Neural cell (in vitro differentiated cells): ENCODE data around the gene GNG3. TPM values are rescaled to one million over a fixed set of nuclear protein-coding genes. Genes with fewer than 3 reads are reported as not detected.

ENCODE experiments used
- H2AFZ ChIP-seq: fragments of 200-600, 300-800 bp; sonication (generic), shearing (Covaris generic); 2 replicates; pipeline ENCODE4 v1.6.0; 2014; ENCODE audit warnings: low read depth, mild to moderate bottlenecking, antibody characterized with exemption, low read length, moderate library complexity
- H3F3A ChIP-seq: fragments of 200-600 bp; shearing (Covaris generic); 2 replicates; pipeline ENCODE4 v1.6.1; 2016; ENCODE audit warnings: mild to moderate bottlenecking, moderate library complexity, mixed read lengths, antibody characterized with exemption, low read length; ENCODE audit not compliant: insufficient read depth, poor library complexity, severe bottlenecking
- H3K27ac ChIP-seq: fragments of 200-600, 300-800 bp; sonication (generic), shearing (Covaris generic); 2 replicates; pipeline ENCODE4 v1.5.1; 2014; ENCODE audit warnings: mild to moderate bottlenecking, low read length, moderate library complexity
- H3K27me3 ChIP-seq: fragments of 300-800, 200-600 bp; sonication (generic), shearing (Covaris generic); 2 replicates; pipeline ENCODE4 v1.6.0; 2014; ENCODE audit warnings: mild to moderate bottlenecking, low read depth, low read length, moderate library complexity; ENCODE audit not compliant: insufficient read depth
- H3K36me3 ChIP-seq: fragments of 300-800, 200-600 bp; sonication (generic), shearing (Covaris generic); 2 replicates; pipeline ENCODE4 v1.5.1; 2014; ENCODE audit warnings: mild to moderate bottlenecking, antibody characterized with exemption, low read length, moderate library complexity; ENCODE audit not compliant: insufficient read depth
- H3K4me2 ChIP-seq: fragments of 300-800, 200-600 bp; sonication (generic), shearing (Covaris generic); 2 replicates; pipeline ENCODE4 v1.6.0; 2014; ENCODE audit warnings: mild to moderate bottlenecking, low read length
- H3K4me3 ChIP-seq: fragments of 300-800, 200-600 bp; sonication (generic), shearing (Covaris generic); 2 replicates; pipeline ENCODE4 v1.5.1; 2014; ENCODE audit warnings: mild to moderate bottlenecking, low read length, moderate library complexity
- H3K79me2 ChIP-seq: fragments of 200-600 bp; shearing (Covaris generic); replicated peaks from 2 replicates; pipeline ENCODE4 v1.6.0; 2014; ENCODE audit warnings: mild to moderate bottlenecking, low read length, moderate library complexity; ENCODE audit not compliant: insufficient read depth
- H3K9ac ChIP-seq: fragments of 300-800, 200-600 bp; sonication (generic), shearing (Covaris generic); 2 replicates; pipeline ENCODE4 v1.6.1; 2016; ENCODE audit warnings: mild to moderate bottlenecking, low read length, mixed read lengths
- H3K9me2 ChIP-seq: fragments of 200-600 bp; shearing (Covaris generic); 2 replicates; pipeline ENCODE4 v1.6.1; 2016; ENCODE audit warnings: mild to moderate bottlenecking, low read length, mixed read lengths; ENCODE audit not compliant: insufficient read depth
- H3K9me3 ChIP-seq: fragments of 200-600, 300-800 bp; sonication (generic), shearing (Covaris generic); 2 replicates; pipeline ENCODE4 v1.6.1; 2016; ENCODE audit warnings: mild to moderate bottlenecking, mixed run types, low read length, moderate library complexity, mixed read lengths
- H4K20me1 ChIP-seq: fragments of 200-600 bp; shearing (Covaris generic); 2 replicates; pipeline ENCODE4 v1.6.1; 2016; ENCODE audit warnings: mild to moderate bottlenecking, mixed run types; ENCODE audit not compliant: insufficient read depth
- EP300 ChIP-seq: fragments of 450-650 bp; conservative IDR thresholded peaks from 2 replicates; pipeline ENCODE4 v1.6.1; 2014; ENCODE audit warnings: antibody characterized with exemption, mild to moderate bottlenecking, moderate library complexity; ENCODE audit not compliant: poor library complexity, severe bottlenecking
- EZH2 ChIP-seq: fragments of 200-600, 300-800 bp; shearing (Covaris generic), sonication (generic); IDR thresholded peaks from 2 replicates; pipeline ENCODE4 v1.6.1; 2014; ENCODE audit warnings: antibody characterized with exemption, low read length, borderline replicate concordance, mild to moderate bottlenecking; ENCODE audit not compliant: insufficient read depth, poor library complexity, severe bottlenecking
- MXI1 ChIP-seq: fragments of 450-650 bp; conservative IDR thresholded peaks from 2 replicates; pipeline ENCODE4 v1.6.1; 2014; ENCODE audit warnings: antibody characterized with exemption, mild to moderate bottlenecking; ENCODE audit not compliant: poor library complexity, severe bottlenecking
- POLR2AphosphoS5 ChIP-seq: IDR thresholded peaks from 2 replicates; pipeline ENCODE4 v1.6.1; 2012
- RAD21 ChIP-seq: fragments of 450-650 bp; conservative IDR thresholded peaks from 2 replicates; pipeline ENCODE4 v1.6.1; 2014; ENCODE audit warnings: antibody characterized with exemption, mild to moderate bottlenecking, moderate library complexity
- SMC3 ChIP-seq: fragments of 450-650 bp; conservative IDR thresholded peaks from 2 replicates; pipeline ENCODE4 v1.6.1; 2014; ENCODE audit warnings: antibody characterized with exemption, mild to moderate bottlenecking, moderate library complexity; ENCODE audit not compliant: poor library complexity
- TAF1 ChIP-seq: IDR thresholded peaks from 2 replicates; pipeline ENCODE4 v1.6.1; 2012; ENCODE audit warnings: low read depth
- polyA plus RNA-seq: library from polyadenylated mRNA; depleted of rRNA; stranded (reverse); fragments of >200 nt; gene quantifications from 2 replicates; pipeline ENCODE4 v1.2.3, GENCODE V29; 2014
- TF ChIP-seq, protein P1 (sequence below): IDR thresholded peaks from 2 replicates; pipeline ENCODE4 v1.6.1; 2012; ENCODE audit warnings: borderline replicate concordance
- TF ChIP-seq, protein P2 (sequence below): fragments of 450-650 bp; IDR thresholded peaks from 2 replicates; pipeline ENCODE4 v1.5.1; 2014; ENCODE audit warnings: antibody characterized with exemption, mild to moderate bottlenecking, moderate library complexity; ENCODE audit not compliant: poor library complexity, severe bottlenecking

GNG3 gene
- polyA plus RNA-seq, 1 donor from 2014 or later: 121 TPM

DNA sequence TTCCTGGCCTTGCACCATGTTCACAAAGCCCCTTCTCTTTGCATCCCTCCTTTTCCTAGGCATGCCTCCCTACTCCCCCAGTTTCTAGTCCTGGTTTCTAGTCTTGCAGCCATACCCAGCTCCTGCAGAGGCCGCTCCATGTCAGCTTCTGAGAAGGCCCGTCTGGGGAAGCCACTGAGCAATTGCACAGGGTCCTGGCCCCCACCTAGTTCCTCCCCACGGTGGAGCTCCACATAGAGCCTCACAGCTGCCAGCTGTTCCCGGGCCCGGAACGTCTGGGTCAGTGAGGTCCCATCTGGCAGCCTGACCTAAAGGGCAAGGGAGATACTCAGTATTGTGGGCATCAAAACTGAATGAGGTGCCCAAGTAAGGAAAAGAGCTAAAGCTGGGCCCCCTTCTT is 30.8 kb upstream of the GNG3 start:
- Histone ChIP-seq H3K9me3 (no peaks in the 10 kb centered on the region), H2AFZ (no peak overlapping the region), H3K4me3 (no peak overlapping the region), H3K27ac (no peak overlapping the region), H3K9ac (no peak overlapping the region), H3K27me3 (no peaks in the 10 kb centered on the region), H3K4me2 (no peak overlapping the region), H3F3A (no peaks in the 10 kb centered on the region), H4K20me1 (no peaks in the 10 kb centered on the region), H3K79me2 (peaks cover 8% of the 10 kb centered on the region), H3K9me2 (no peaks in the 10 kb centered on the region), H3K36me3 (no peaks in the 10 kb centered on the region)
- TF ChIP-seq MXI1 (no peak), POLR2AphosphoS5 (no peak), TAF1 (no peak), EZH2 (no peak), RAD21 (no peak), EP300 (no peak), SMC3 (no peak)
- TF ChIP-seq, protein P1, sequence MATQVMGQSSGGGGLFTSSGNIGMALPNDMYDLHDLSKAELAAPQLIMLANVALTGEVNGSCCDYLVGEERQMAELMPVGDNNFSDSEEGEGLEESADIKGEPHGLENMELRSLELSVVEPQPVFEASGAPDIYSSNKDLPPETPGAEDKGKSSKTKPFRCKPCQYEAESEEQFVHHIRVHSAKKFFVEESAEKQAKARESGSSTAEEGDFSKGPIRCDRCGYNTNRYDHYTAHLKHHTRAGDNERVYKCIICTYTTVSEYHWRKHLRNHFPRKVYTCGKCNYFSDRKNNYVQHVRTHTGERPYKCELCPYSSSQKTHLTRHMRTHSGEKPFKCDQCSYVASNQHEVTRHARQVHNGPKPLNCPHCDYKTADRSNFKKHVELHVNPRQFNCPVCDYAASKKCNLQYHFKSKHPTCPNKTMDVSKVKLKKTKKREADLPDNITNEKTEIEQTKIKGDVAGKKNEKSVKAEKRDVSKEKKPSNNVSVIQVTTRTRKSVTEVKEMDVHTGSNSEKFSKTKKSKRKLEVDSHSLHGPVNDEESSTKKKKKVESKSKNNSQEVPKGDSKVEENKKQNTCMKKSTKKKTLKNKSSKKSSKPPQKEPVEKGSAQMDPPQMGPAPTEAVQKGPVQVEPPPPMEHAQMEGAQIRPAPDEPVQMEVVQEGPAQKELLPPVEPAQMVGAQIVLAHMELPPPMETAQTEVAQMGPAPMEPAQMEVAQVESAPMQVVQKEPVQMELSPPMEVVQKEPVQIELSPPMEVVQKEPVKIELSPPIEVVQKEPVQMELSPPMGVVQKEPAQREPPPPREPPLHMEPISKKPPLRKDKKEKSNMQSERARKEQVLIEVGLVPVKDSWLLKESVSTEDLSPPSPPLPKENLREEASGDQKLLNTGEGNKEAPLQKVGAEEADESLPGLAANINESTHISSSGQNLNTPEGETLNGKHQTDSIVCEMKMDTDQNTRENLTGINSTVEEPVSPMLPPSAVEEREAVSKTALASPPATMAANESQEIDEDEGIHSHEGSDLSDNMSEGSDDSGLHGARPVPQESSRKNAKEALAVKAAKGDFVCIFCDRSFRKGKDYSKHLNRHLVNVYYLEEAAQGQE: no peak
- TF ChIP-seq, protein P2, sequence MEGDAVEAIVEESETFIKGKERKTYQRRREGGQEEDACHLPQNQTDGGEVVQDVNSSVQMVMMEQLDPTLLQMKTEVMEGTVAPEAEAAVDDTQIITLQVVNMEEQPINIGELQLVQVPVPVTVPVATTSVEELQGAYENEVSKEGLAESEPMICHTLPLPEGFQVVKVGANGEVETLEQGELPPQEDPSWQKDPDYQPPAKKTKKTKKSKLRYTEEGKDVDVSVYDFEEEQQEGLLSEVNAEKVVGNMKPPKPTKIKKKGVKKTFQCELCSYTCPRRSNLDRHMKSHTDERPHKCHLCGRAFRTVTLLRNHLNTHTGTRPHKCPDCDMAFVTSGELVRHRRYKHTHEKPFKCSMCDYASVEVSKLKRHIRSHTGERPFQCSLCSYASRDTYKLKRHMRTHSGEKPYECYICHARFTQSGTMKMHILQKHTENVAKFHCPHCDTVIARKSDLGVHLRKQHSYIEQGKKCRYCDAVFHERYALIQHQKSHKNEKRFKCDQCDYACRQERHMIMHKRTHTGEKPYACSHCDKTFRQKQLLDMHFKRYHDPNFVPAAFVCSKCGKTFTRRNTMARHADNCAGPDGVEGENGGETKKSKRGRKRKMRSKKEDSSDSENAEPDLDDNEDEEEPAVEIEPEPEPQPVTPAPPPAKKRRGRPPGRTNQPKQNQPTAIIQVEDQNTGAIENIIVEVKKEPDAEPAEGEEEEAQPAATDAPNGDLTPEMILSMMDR: no peak

DNA sequence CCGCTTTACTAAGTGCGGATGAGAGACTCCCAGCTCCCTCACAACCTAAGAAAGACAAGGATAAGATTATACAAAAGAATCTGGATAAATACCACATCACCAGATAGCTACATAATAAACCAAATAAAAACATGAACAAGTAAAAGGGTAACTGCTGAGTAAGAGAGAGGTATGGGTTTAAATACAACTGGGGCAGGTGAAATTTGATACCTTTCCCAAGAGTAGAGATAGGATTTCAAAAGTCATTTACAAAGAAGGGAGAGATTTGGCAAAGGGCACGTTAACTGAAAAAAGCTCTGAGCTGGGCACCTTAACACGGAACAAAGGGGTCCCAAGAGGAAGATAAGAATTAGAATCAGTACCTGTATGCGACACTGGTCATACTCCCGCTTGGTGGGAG is 30.3 kb upstream of the GNG3 start:
- H2AFZ ChIP-seq: no peak overlapping the region
- H4K20me1 ChIP-seq: no peaks in the 10 kb centered on the region
- TF ChIP-seq, protein P1: no peak
- peaks cover 8% of the 10 kb centered on the region for H3K79me2 ChIP-seq
- no peaks in the 10 kb centered on the region for H3K27me3 ChIP-seq
- no peaks in the 10 kb centered on the region for H3F3A ChIP-seq
- H3K4me3 ChIP-seq: peak overlapping the region; percentile 79
- no peaks in the 10 kb centered on the region for H3K36me3 ChIP-seq
- no peak overlapping the region for H3K9ac ChIP-seq
- no peaks in the 10 kb centered on the region for H3K9me2 ChIP-seq
- no peak overlapping the region for H3K4me2 ChIP-seq
- H3K9me3 ChIP-seq: no peaks in the 10 kb centered on the region
- H3K27ac ChIP-seq: no peak overlapping the region
